Stimulated activated CD8-positive, alpha-beta memory T cell treated with anti-CD3 and anti-CD28 coated beads, Interleukin-12 subunit alpha, Interleukin-12 subunit beta, amount 100 ng/mL, for 24 hours (primary cell): ENCODE results near the gene GON7.

Source experiments
- DNase-seq: peaks from one replicate; pipeline ENCODE4 v3.0.0-alpha.2; 2020; ENCODE audit errors: extremely low read depth

Gene GON7

GRCh38 chr14:93156693-93157369, 50.0 kb downstream of the GON7 start:
- no peak for DNase-seq

DNA sequence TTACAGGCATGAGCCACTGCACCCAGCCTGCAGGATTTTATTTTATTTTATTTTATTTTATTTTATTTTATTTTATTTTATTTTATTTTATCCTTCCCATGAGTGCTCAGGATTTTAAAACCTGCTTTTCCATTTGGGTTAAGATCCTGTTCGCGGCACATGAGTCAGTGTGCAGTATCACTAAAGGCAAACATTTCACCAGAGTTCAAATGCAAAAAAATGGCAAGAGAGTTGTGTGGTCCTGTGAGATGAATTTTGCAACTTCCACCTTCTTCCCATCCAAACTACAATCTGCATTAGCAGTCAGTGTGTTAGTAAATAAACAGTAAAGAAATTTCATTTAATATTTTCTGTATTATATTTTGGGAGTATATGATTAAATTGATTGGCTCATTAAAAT, 51.2 kb downstream of the GON7 start:
- no peak for DNase-seq

- DNase-seq = no peak
These were observed 53.7 kb downstream of the GON7 start for GRCh38 chr14:93153121-93153520.
